OCI-LY1 (cell line): ENCODE data around the gene MDN1.

Experiments
- H2AFZ ChIP-seq: fragments of 200-600 bp; sonication (generic), shearing (Covaris generic); 2 replicates; pipeline ENCODE4 v1.6.0; 2014; ENCODE audit warnings: antibody characterized with exemption, mild to moderate bottlenecking, low read length
- H3F3A ChIP-seq: fragments of 200-600 bp; sonication (generic), shearing (Covaris generic); 2 replicates; pipeline ENCODE4 v1.6.0; 2014; ENCODE audit warnings: mild to moderate bottlenecking, antibody characterized with exemption, low read length, moderate library complexity; ENCODE audit not compliant: insufficient read depth
- H3K27ac ChIP-seq: fragments of 200-600 bp; sonication (generic); 2 replicates; pipeline ENCODE4 v1.5.1; 2014; ENCODE audit warnings: low read length, mixed run types, mild to moderate bottlenecking, low read depth; ENCODE audit not compliant: poor library complexity, severe bottlenecking
- H3K27me3 ChIP-seq: fragments of 200-600 bp; sonication (generic); 2 replicates; pipeline ENCODE4 v1.6.0; 2014; ENCODE audit warnings: antibody characterized with exemption, mild to moderate bottlenecking, low read length, moderate library complexity; ENCODE audit not compliant: insufficient read depth
- H3K36me3 ChIP-seq: fragments of 200-600 bp; sonication (generic); 2 replicates; pipeline ENCODE4 v1.6.1; 2014; ENCODE audit warnings: mild to moderate bottlenecking, antibody characterized with exemption, low read length, moderate library complexity, mixed read lengths; ENCODE audit not compliant: insufficient read depth
- H3K4me1 ChIP-seq: fragments of 200-600 bp; sonication (generic); 2 replicates; pipeline ENCODE4 v1.5.1; 2014; ENCODE audit warnings: mild to moderate bottlenecking, low read length, moderate library complexity; ENCODE audit not compliant: insufficient read depth, severe bottlenecking
- H3K4me2 ChIP-seq: fragments of 200-600 bp; sonication (generic), shearing (Covaris generic); 2 replicates; pipeline ENCODE4 v1.6.1; 2014; ENCODE audit warnings: low read length
- H3K4me3 ChIP-seq: fragments of 200-600 bp; sonication (generic); 2 replicates; pipeline ENCODE4 v1.5.1; 2014; ENCODE audit warnings: low read length, low read depth, mild to moderate bottlenecking, mixed read lengths; ENCODE audit not compliant: poor library complexity, severe bottlenecking
- H3K79me2 ChIP-seq: fragments of 200-600 bp; shearing (Covaris generic); 2 replicates; pipeline ENCODE4 v1.6.1; 2016; ENCODE audit warnings: mixed run types, low read length, mixed read lengths; ENCODE audit not compliant: insufficient read depth
- H3K9ac ChIP-seq: fragments of 200-600 bp; sonication (generic), shearing (Covaris generic); 2 replicates; pipeline ENCODE4 v1.6.1; 2014; ENCODE audit warnings: mild to moderate bottlenecking, low read length, mixed read lengths
- H3K9me2 ChIP-seq: fragments of 200-600 bp; sonication (generic), shearing (Covaris generic); 2 replicates; pipeline ENCODE4 v1.6.1; 2014; ENCODE audit warnings: low read depth, mild to moderate bottlenecking, low read length, mixed read lengths
- H3K9me3 ChIP-seq: fragments of 200-600 bp; shearing (Covaris generic); 2 replicates; pipeline ENCODE4 v1.6.1; 2014; ENCODE audit warnings: low read length, mixed read lengths
- H4K20me1 ChIP-seq: fragments of 200-600 bp; sonication (generic), shearing (Covaris generic); 2 replicates; pipeline ENCODE4 v1.6.0; 2016; ENCODE audit warnings: mild to moderate bottlenecking, low read length; ENCODE audit not compliant: insufficient read depth
- EZH2 ChIP-seq: fragments of 200-600 bp; sonication (generic), shearing (Covaris generic); IDR thresholded peaks from 2 replicates; pipeline ENCODE4 v1.8.0; 2017; ENCODE audit warnings: borderline replicate concordance, mixed run types, mild to moderate bottlenecking, antibody characterized with exemption, low read length, moderate library complexity, mixed read lengths
- TF ChIP-seq, protein P1 (sequence below): fragments of 200-600 bp; sonication (generic), shearing (Covaris generic); IDR thresholded peaks from 2 replicates; pipeline ENCODE4 v1.5.1; 2017; ENCODE audit warnings: mild to moderate bottlenecking, antibody characterized with exemption, low read length, moderate library complexity, mixed read lengths

MDN1 gene

DNA sequence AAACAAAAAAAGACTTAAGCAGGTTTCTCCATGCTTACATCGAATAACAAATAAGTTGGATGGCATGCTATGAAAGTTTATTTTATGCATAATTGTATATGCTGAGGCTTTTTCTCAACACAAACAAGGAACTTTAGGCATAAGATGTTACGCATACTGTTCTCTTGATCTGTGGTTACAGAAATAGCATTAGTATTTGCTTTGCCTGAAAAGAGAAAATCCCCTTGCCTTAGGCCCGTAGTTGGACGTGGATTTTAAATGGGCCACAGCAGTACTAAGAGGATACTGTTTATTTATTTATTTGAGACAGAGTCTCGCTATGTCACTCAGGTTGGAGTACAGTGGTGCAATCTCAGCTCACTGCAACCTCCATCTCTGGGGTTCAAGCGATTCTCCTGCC is 200.0 kb downstream of the MDN1 start:
- Histone ChIP-seq H3F3A (no peaks in the 10 kb centered on the region), H3K27me3 (no peaks in the 10 kb centered on the region), H3K9ac (no peak overlapping the region), H3K4me1 (peaks cover 5% of the 10 kb centered on the region), H3K27ac (no peak overlapping the region), H3K4me3 (no peak overlapping the region), H4K20me1 (no peaks in the 10 kb centered on the region), H3K9me2 (no peaks in the 10 kb centered on the region), H3K4me2 (no peak overlapping the region), H3K79me2 (no peaks in the 10 kb centered on the region), H2AFZ (no peak overlapping the region), H3K9me3 (no peaks in the 10 kb centered on the region), H3K36me3 (no peaks in the 10 kb centered on the region; the same call in 1 of the 2 replicates)
- TF ChIP-seq, protein P1, sequence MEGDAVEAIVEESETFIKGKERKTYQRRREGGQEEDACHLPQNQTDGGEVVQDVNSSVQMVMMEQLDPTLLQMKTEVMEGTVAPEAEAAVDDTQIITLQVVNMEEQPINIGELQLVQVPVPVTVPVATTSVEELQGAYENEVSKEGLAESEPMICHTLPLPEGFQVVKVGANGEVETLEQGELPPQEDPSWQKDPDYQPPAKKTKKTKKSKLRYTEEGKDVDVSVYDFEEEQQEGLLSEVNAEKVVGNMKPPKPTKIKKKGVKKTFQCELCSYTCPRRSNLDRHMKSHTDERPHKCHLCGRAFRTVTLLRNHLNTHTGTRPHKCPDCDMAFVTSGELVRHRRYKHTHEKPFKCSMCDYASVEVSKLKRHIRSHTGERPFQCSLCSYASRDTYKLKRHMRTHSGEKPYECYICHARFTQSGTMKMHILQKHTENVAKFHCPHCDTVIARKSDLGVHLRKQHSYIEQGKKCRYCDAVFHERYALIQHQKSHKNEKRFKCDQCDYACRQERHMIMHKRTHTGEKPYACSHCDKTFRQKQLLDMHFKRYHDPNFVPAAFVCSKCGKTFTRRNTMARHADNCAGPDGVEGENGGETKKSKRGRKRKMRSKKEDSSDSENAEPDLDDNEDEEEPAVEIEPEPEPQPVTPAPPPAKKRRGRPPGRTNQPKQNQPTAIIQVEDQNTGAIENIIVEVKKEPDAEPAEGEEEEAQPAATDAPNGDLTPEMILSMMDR = no peak
- no peak for TF ChIP-seq EZH2

DNA sequence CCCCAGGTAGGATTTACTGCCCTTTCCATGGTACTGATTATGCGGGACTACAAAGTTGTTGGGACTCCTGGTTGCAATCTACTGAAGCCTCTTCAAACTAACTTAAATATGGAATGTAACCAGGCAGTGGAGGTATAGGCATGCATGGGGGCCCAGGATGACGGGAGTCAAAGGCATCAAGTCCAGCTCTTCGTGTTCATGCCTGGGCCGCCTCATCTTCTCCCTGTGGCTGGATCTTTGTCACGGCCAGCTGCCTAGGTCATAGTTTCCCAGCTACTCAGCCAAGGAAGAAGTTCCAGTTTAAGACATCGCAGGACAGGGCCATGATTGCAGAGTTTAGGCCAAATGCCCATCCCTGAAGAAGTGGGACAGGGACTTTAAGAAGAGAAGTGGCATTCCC is 201.6 kb downstream of the MDN1 start:
- Histone ChIP-seq H3K9me2 (no peaks in the 10 kb centered on the region), H3K4me3 (no peak overlapping the region), H3K9ac (no peak overlapping the region), H3K27ac (no peak overlapping the region), H4K20me1 (no peaks in the 10 kb centered on the region), H3K79me2 (no peaks in the 10 kb centered on the region), H3K4me1 (no peaks in the 10 kb centered on the region), H3F3A (no peaks in the 10 kb centered on the region), H3K27me3 (no peaks in the 10 kb centered on the region), H2AFZ (no peak overlapping the region), H3K9me3 (no peaks in the 10 kb centered on the region), H3K36me3 (no peaks in the 10 kb centered on the region; the same call in 1 of the 2 replicates), H3K4me2 (no peak overlapping the region)
- TF ChIP-seq EZH2 = no peak
- TF ChIP-seq, protein P1 = no peak

DNA sequence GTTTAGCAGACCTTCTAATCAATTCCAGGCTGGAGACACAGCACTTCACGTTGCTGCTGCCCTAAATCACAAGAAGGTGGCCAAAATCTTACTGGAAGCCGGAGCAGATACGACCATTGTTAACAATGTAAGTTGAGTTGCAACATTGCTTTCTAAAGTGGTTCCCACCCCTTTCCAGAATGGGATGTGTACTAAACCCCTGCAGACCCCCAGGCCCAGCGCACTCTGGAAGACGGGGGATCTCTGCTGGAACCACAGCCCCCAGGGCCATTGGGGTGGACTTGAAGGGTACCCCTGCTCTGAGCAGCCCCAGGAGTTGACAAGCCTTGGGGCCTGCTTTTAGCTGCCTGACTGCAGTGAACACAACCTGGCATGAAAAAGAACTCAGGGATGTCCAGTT is 203.1 kb downstream of the MDN1 start:
- Histone ChIP-seq H3K9me3 (no peaks in the 10 kb centered on the region), H3K27me3 (no peaks in the 10 kb centered on the region), H4K20me1 (no peaks in the 10 kb centered on the region), H3K79me2 (no peaks in the 10 kb centered on the region), H3K9ac (no peak overlapping the region), H2AFZ (no peak overlapping the region), H3K4me1 (no peaks in the 10 kb centered on the region), H3K4me3 (no peak overlapping the region), H3K36me3 (no peaks in the 10 kb centered on the region; the same call in 1 of the 2 replicates), H3F3A (no peaks in the 10 kb centered on the region), H3K9me2 (no peaks in the 10 kb centered on the region), H3K4me2 (no peak overlapping the region), H3K27ac (no peak overlapping the region)
- no peak for TF ChIP-seq EZH2
- TF ChIP-seq, protein P1 = no peak
